Fibroblast of the conjunctiva (primary cell): ENCODE results near the gene USP53.
"Not testable (repeated sequence)": the region's sequence is repeated elsewhere in the genome, so short reads cannot be mapped to it uniquely, and the experiment has no call there.

ENCODE experiments used
- DNase-seq: peaks from one replicate; pipeline ENCODE4 v3.0.0-alpha.2; 2010; ENCODE audit warnings: low read depth

The USP53 gene

GRCh38 chr4:119229908-119230687 lies 17.6 kb downstream of the USP53 start:
- DNase-seq, result no peak

- no peak for DNase-seq
Observed at GRCh38 chr4:119231491-119231890, 19.0 kb downstream of the USP53 start.

- DNase-seq, result no peak
Observed at GRCh38 chr4:119232286-119232685, 19.8 kb downstream of the USP53 start.

- DNase-seq, result no peak
Observed at GRCh38 chr4:119233191-119233590, 20.7 kb downstream of the USP53 start.

GRCh38 chr4:119233750-119234149 lies 21.2 kb downstream of the USP53 start:
- no peak for DNase-seq

- DNase-seq, result no peak
Observed at GRCh38 chr4:119237201-119237600, 24.7 kb downstream of the USP53 start.

- DNase-seq, result no peak
Observed at GRCh38 chr4:119237642-119238041, 25.1 kb downstream of the USP53 start.

GRCh38 chr4:119238068-119238722 lies 25.7 kb downstream of the USP53 start:
- no peak for DNase-seq

GRCh38 chr4:119240128-119240527 lies 27.6 kb downstream of the USP53 start:
- no peak for DNase-seq

- DNase-seq, result no peak
Observed at GRCh38 chr4:119240568-119240967, 28.1 kb downstream of the USP53 start.

- DNase-seq, result no peak
Observed at GRCh38 chr4:119242417-119242816, 29.9 kb downstream of the USP53 start.

GRCh38 chr4:119243868-119244267 lies 31.4 kb downstream of the USP53 start:
- DNase-seq, result no peak

- DNase-seq, result no peak
Observed at GRCh38 chr4:119244344-119244743, 31.8 kb downstream of the USP53 start.

- no peak for DNase-seq
Observed at GRCh38 chr4:119244832-119245231, 32.3 kb downstream of the USP53 start.

- no peak for DNase-seq
Observed at GRCh38 chr4:119246177-119246733, 33.7 kb downstream of the USP53 start.

- not testable (repeated sequence) for DNase-seq
Observed at GRCh38 chr4:119251037-119251436, 38.5 kb downstream of the USP53 start.

GRCh38 chr4:119255223-119255622 lies 42.7 kb downstream of the USP53 start:
- DNase-seq, result not testable (repeated sequence)

- DNase-seq, result no peak
Observed at GRCh38 chr4:119260528-119260927, 48.0 kb downstream of the USP53 start.

- DNase-seq, result no peak
Observed at GRCh38 chr4:119261986-119262385, 49.5 kb downstream of the USP53 start.

- DNase-seq, result no peak
Observed at GRCh38 chr4:119264743-119265142, 52.2 kb downstream of the USP53 start.

- no peak for DNase-seq
Observed at GRCh38 chr4:119266153-119266552, 53.6 kb downstream of the USP53 start.

- DNase-seq, result no peak
Observed at GRCh38 chr4:119268466-119268865, 56.0 kb downstream of the USP53 start.

- DNase-seq, result no peak
Observed at GRCh38 chr4:119271361-119272085, 59.0 kb downstream of the USP53 start.
